WTC11 (cell line): ENCODE data around the gene SEMA3C. TPM values are rescaled to one million over a fixed set of nuclear protein-coding genes. Genes with fewer than 3 reads are reported as not detected.

Experiments used
- ATAC-seq: fragments of 200-7000 bp; cut with Tn5 transposase; 2 replicates; pipeline ENCODE4 v1.10.0; 2021; ENCODE audit warnings: mild to moderate bottlenecking, moderate library complexity
- CTCF ChIA-PET: fragments of 300-600 bp; sonication (Branson Sonifier 250); formaldehyde crosslinking; loops from one replicate; lab custom pipeline; 2021; ENCODE audit warnings: antibody characterized with exemption; lab: Charles Lee
- POLR2A ChIA-PET: fragments of 350-600 bp; sonication (Branson Sonifier 250); formaldehyde crosslinking; loops from one replicate; lab custom pipeline; 2021; ENCODE audit warnings: antibody characterized with exemption; lab: Charles Lee
- DNase-seq: peaks from one replicate; pipeline ENCODE4 v3.0.0; 2021; ENCODE audit warnings: low spot score
- H3K27ac Mint-ChIP-seq: 2 replicates; pipeline ENCODE4 v1.8.0; 2021; ENCODE audit warnings: mixed read lengths
- H3K27me3 Mint-ChIP-seq: 2 replicates; pipeline ENCODE4 v1.8.0; 2021; ENCODE audit warnings: low read depth, mild to moderate bottlenecking, moderate library complexity, mixed read lengths
- H3K36me3 Mint-ChIP-seq: 2 replicates; pipeline ENCODE4 v1.8.0; 2021; ENCODE audit warnings: mixed read lengths
- H3K4me1 Mint-ChIP-seq: 2 replicates; pipeline ENCODE4 v1.8.0; 2022; ENCODE audit warnings: mixed read lengths
- H3K4me3 Mint-ChIP-seq: 2 replicates; pipeline ENCODE4 v1.8.0; 2021; ENCODE audit warnings: mild to moderate bottlenecking, moderate library complexity, mixed read lengths
- H3K9me3 Mint-ChIP-seq: 2 replicates; pipeline ENCODE4 v1.8.0; 2021; ENCODE audit warnings: mixed read lengths
- CREM ChIP-seq: sonication (generic); formaldehyde crosslinking; IDR thresholded peaks from 2 replicates; pipeline ENCODE4 v1.8.1; 2022; ENCODE audit warnings: mild to moderate bottlenecking, missing genetic modification reagents, moderate library complexity
- ETV6 ChIP-seq: sonication (generic); formaldehyde crosslinking; IDR thresholded peaks from 2 replicates; pipeline ENCODE4 v1.8.1; 2022; ENCODE audit warnings: mild to moderate bottlenecking, missing genetic modification reagents
- KAT7 ChIP-seq: sonication (generic); formaldehyde crosslinking; IDR thresholded peaks from 2 replicates; pipeline ENCODE4 v1.8.1; 2023; ENCODE audit warnings: missing genetic modification reagents, mild to moderate bottlenecking, borderline replicate concordance
- MXD4 ChIP-seq: fragments of 250-450 bp; sonication (Bioruptor Pico); IDR thresholded peaks from 2 replicates; pipeline ENCODE4 v1.8.0; 2021; ENCODE audit warnings: mild to moderate bottlenecking, moderate library complexity, borderline replicate concordance
- NFATC4 ChIP-seq: fragments of 250-450 bp; sonication (Bioruptor Pico); IDR thresholded peaks from 2 replicates; pipeline ENCODE4 v1.9.0; 2021; ENCODE audit warnings: mild to moderate bottlenecking
- OVOL2 ChIP-seq: fragments of 250-450 bp; sonication (Bioruptor Pico); IDR thresholded peaks from 2 replicates; pipeline ENCODE4 v1.9.0; 2021; ENCODE audit warnings: mild to moderate bottlenecking, borderline replicate concordance
- ZNF423 ChIP-seq: fragments of 250-450 bp; sonication (Bioruptor Pico); IDR thresholded peaks from 2 replicates; pipeline ENCODE4 v2.1.2; 2022; ENCODE audit warnings: mild to moderate bottlenecking, moderate library complexity
- ZNF671 ChIP-seq: fragments of 250-450 bp; sonication (Bioruptor Pico); IDR thresholded peaks from 2 replicates; pipeline ENCODE4 v1.8.0; 2021; ENCODE audit warnings: mild to moderate bottlenecking
- total RNA-seq: library from RNA; stranded (reverse); gene quantifications from 3 replicates; pipeline ENCODE4 v1.2.3, GENCODE V29; 2021
- TF ChIP-seq, protein P1 (sequence below): sonication (generic); formaldehyde crosslinking; IDR thresholded peaks from 2 replicates; pipeline ENCODE4 v1.8.1; 2023; ENCODE audit warnings: mild to moderate bottlenecking, missing genetic modification reagents
- TF ChIP-seq, protein P2 (sequence below): sonication (generic); formaldehyde crosslinking; IDR thresholded peaks from 2 replicates; pipeline ENCODE4 v1.8.1; 2023; ENCODE audit warnings: mild to moderate bottlenecking, missing genetic modification reagents
- TF ChIP-seq, protein P3 (sequence below): sonication (generic); formaldehyde crosslinking; IDR thresholded peaks from 2 replicates; pipeline ENCODE4 v1.8.0; 2022; ENCODE audit warnings: missing genetic modification reagents
- TF ChIP-seq, protein P4 (sequence below): sonication (generic); formaldehyde crosslinking; IDR thresholded peaks from 2 replicates; pipeline ENCODE4 v1.8.1; 2022; ENCODE audit warnings: mild to moderate bottlenecking, moderate library complexity, missing genetic modification reagents
- TF ChIP-seq, protein P5 (sequence below): sonication (generic); formaldehyde crosslinking; IDR thresholded peaks from 2 replicates; pipeline ENCODE4 v1.8.1; 2022; ENCODE audit warnings: mild to moderate bottlenecking, missing genetic modification reagents, moderate library complexity, borderline replicate concordance
- TF ChIP-seq, protein P6 (sequence below): sonication (generic); formaldehyde crosslinking; conservative IDR thresholded peaks from 2 replicates; pipeline ENCODE4 v1.8.1; 2023; ENCODE audit warnings: mild to moderate bottlenecking, low read depth, missing genetic modification reagents, moderate library complexity
- TF ChIP-seq, protein P7 (sequence below): fragments of 250-450 bp; sonication (Bioruptor Pico); IDR thresholded peaks from 2 replicates; pipeline ENCODE4 v1.9.0; 2021; ENCODE audit warnings: mild to moderate bottlenecking
- TF ChIP-seq, protein P8 (sequence below): fragments of 250-450 bp; sonication (Bioruptor Pico); IDR thresholded peaks from 2 replicates; pipeline ENCODE4 v1.9.0; 2021; ENCODE audit warnings: mild to moderate bottlenecking
- TF ChIP-seq, protein P9 (sequence below): sonication (generic); formaldehyde crosslinking; IDR thresholded peaks from 2 replicates; pipeline ENCODE4 v1.8.1; 2022; ENCODE audit warnings: low read depth, missing genetic modification reagents, borderline replicate concordance

Gene SEMA3C
- total RNA-seq, 1 experiment from 2014 or later = 2.1 TPM

DNA sequence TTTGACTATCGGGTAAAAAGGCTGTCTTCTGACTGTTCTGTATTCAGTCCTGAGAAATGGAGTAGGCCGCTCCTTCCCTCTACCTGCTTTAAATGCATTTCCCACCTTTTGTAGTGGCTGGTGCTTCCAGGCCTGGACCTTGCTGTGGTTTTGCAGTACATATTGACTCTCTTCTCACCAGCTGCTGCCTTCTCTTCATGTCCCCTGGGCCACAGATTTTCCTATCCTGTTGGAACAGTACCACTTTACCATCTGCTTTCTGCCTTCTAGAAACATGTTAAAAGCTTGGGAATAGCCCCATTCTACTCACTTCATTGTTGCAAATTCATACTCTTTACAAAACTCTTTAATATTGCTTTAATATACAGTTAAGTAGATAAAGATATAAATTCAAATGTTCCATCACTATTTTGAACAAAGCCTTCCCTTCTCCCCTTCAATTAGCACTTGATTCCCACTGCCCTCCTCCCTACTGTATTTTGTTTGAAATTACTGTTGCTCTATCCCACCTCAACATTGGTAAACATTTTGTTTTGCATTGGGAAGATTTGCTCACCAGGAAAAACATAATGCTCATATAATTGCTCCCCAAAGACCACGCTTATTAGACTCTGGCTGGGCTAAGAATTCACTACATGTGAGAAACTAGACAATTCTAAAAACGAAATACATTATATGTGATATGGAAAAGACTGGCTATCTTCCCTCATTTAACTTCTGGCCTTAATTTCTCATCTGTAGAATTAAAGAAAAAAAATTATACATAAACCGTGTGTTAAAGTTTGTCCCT lies 17.3 kb upstream of the SEMA3C start:
- no peaks in the 10 kb centered on the region for H3K4me1 Mint-ChIP-seq
- ATAC-seq = no peak
- no peaks in the 10 kb centered on the region for H3K36me3 Mint-ChIP-seq
- H3K27me3 Mint-ChIP-seq = no peaks in the 10 kb centered on the region
- POLR2A ChIA-PET = no interaction called here
- TF ChIP-seq OVOL2 (CRISPR knock-in tag) (no peak), ETV6 (CRISPR knock-in tag) (no peak), CREM (CRISPR knock-in tag) (no peak)
- TF ChIP-seq, protein P1, sequence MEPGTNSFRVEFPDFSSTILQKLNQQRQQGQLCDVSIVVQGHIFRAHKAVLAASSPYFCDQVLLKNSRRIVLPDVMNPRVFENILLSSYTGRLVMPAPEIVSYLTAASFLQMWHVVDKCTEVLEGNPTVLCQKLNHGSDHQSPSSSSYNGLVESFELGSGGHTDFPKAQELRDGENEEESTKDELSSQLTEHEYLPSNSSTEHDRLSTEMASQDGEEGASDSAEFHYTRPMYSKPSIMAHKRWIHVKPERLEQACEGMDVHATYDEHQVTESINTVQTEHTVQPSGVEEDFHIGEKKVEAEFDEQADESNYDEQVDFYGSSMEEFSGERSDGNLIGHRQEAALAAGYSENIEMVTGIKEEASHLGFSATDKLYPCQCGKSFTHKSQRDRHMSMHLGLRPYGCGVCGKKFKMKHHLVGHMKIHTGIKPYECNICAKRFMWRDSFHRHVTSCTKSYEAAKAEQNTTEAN = no peak
- TF ChIP-seq, protein P2, sequence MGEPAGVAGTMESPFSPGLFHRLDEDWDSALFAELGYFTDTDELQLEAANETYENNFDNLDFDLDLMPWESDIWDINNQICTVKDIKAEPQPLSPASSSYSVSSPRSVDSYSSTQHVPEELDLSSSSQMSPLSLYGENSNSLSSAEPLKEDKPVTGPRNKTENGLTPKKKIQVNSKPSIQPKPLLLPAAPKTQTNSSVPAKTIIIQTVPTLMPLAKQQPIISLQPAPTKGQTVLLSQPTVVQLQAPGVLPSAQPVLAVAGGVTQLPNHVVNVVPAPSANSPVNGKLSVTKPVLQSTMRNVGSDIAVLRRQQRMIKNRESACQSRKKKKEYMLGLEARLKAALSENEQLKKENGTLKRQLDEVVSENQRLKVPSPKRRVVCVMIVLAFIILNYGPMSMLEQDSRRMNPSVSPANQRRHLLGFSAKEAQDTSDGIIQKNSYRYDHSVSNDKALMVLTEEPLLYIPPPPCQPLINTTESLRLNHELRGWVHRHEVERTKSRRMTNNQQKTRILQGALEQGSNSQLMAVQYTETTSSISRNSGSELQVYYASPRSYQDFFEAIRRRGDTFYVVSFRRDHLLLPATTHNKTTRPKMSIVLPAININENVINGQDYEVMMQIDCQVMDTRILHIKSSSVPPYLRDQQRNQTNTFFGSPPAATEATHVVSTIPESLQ (CRISPR knock-in tag) = no peak
- TF ChIP-seq, protein P3, sequence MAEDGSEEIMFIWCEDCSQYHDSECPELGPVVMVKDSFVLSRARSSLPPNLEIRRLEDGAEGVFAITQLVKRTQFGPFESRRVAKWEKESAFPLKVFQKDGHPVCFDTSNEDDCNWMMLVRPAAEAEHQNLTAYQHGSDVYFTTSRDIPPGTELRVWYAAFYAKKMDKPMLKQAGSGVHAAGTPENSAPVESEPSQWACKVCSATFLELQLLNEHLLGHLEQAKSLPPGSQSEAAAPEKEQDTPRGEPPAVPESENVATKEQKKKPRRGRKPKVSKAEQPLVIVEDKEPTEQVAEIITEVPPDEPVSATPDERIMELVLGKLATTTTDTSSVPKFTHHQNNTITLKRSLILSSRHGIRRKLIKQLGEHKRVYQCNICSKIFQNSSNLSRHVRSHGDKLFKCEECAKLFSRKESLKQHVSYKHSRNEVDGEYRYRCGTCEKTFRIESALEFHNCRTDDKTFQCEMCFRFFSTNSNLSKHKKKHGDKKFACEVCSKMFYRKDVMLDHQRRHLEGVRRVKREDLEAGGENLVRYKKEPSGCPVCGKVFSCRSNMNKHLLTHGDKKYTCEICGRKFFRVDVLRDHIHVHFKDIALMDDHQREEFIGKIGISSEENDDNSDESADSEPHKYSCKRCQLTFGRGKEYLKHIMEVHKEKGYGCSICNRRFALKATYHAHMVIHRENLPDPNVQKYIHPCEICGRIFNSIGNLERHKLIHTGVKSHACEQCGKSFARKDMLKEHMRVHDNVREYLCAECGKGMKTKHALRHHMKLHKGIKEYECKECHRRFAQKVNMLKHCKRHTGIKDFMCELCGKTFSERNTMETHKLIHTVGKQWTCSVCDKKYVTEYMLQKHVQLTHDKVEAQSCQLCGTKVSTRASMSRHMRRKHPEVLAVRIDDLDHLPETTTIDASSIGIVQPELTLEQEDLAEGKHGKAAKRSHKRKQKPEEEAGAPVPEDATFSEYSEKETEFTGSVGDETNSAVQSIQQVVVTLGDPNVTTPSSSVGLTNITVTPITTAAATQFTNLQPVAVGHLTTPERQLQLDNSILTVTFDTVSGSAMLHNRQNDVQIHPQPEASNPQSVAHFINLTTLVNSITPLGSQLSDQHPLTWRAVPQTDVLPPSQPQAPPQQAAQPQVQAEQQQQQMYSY = no peak
- TF ChIP-seq, protein P4, sequence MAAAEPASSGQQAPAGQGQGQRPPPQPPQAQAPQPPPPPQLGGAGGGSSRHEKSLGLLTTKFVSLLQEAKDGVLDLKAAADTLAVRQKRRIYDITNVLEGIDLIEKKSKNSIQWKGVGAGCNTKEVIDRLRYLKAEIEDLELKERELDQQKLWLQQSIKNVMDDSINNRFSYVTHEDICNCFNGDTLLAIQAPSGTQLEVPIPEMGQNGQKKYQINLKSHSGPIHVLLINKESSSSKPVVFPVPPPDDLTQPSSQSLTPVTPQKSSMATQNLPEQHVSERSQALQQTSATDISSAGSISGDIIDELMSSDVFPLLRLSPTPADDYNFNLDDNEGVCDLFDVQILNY (CRISPR knock-in tag) = no peak
- TF ChIP-seq, all 79 proteins: peak for 0
- CTCF ChIA-PET = no interaction called here
- no peak for DNase-seq
- Mint-ChIP-seq H3K27ac (no peak overlapping the region), H3K4me3 (no peak overlapping the region), H3K9me3 (no peaks in the 10 kb centered on the region)

DNA sequence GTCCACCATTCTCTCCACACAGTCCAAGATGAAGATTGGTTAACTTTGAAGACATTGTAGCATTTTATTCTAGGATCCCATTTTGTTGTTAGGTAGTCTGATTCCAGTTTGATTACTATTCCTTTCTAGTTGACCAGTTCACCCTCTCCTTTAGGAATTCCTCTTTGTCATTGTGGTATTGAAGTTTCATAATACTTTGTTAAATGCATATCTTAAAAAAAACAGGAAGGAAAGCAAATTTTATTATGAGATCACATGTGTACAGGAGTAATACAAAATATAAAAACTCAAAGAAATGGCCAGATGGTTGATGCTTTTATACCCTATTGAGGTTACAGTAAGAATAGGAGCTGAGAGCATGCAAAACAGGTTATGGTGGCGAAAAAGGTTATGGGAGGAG lies 15.5 kb upstream of the SEMA3C start:
- DNase-seq = no peak
- Mint-ChIP-seq H3K4me3 (no peak overlapping the region), H3K36me3 (no peaks in the 10 kb centered on the region), H3K27ac (no peak overlapping the region), H3K9me3 (no peaks in the 10 kb centered on the region), H3K4me1 (no peaks in the 10 kb centered on the region), H3K27me3 (no peaks in the 10 kb centered on the region)
- POLR2A ChIA-PET = no interaction called here
- TF ChIP-seq, protein P5, sequence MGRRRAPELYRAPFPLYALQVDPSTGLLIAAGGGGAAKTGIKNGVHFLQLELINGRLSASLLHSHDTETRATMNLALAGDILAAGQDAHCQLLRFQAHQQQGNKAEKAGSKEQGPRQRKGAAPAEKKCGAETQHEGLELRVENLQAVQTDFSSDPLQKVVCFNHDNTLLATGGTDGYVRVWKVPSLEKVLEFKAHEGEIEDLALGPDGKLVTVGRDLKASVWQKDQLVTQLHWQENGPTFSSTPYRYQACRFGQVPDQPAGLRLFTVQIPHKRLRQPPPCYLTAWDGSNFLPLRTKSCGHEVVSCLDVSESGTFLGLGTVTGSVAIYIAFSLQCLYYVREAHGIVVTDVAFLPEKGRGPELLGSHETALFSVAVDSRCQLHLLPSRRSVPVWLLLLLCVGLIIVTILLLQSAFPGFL (CRISPR knock-in tag) = no peak
- TF ChIP-seq NFATC4 (CRISPR knock-in tag) (no peak), ZNF671 (CRISPR knock-in tag) (no peak), KAT7 (CRISPR knock-in tag) (no peak), ZNF423 (CRISPR knock-in tag) (no peak), MXD4 (CRISPR knock-in tag) (no peak)
- TF ChIP-seq, protein P6, sequence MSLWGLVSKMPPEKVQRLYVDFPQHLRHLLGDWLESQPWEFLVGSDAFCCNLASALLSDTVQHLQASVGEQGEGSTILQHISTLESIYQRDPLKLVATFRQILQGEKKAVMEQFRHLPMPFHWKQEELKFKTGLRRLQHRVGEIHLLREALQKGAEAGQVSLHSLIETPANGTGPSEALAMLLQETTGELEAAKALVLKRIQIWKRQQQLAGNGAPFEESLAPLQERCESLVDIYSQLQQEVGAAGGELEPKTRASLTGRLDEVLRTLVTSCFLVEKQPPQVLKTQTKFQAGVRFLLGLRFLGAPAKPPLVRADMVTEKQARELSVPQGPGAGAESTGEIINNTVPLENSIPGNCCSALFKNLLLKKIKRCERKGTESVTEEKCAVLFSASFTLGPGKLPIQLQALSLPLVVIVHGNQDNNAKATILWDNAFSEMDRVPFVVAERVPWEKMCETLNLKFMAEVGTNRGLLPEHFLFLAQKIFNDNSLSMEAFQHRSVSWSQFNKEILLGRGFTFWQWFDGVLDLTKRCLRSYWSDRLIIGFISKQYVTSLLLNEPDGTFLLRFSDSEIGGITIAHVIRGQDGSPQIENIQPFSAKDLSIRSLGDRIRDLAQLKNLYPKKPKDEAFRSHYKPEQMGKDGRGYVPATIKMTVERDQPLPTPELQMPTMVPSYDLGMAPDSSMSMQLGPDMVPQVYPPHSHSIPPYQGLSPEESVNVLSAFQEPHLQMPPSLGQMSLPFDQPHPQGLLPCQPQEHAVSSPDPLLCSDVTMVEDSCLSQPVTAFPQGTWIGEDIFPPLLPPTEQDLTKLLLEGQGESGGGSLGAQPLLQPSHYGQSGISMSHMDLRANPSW (CRISPR knock-in tag) = no peak
- TF ChIP-seq, protein P7, sequence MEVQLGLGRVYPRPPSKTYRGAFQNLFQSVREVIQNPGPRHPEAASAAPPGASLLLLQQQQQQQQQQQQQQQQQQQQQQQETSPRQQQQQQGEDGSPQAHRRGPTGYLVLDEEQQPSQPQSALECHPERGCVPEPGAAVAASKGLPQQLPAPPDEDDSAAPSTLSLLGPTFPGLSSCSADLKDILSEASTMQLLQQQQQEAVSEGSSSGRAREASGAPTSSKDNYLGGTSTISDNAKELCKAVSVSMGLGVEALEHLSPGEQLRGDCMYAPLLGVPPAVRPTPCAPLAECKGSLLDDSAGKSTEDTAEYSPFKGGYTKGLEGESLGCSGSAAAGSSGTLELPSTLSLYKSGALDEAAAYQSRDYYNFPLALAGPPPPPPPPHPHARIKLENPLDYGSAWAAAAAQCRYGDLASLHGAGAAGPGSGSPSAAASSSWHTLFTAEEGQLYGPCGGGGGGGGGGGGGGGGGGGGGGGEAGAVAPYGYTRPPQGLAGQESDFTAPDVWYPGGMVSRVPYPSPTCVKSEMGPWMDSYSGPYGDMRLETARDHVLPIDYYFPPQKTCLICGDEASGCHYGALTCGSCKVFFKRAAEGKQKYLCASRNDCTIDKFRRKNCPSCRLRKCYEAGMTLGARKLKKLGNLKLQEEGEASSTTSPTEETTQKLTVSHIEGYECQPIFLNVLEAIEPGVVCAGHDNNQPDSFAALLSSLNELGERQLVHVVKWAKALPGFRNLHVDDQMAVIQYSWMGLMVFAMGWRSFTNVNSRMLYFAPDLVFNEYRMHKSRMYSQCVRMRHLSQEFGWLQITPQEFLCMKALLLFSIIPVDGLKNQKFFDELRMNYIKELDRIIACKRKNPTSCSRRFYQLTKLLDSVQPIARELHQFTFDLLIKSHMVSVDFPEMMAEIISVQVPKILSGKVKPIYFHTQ = no peak
- TF ChIP-seq, protein P8, sequence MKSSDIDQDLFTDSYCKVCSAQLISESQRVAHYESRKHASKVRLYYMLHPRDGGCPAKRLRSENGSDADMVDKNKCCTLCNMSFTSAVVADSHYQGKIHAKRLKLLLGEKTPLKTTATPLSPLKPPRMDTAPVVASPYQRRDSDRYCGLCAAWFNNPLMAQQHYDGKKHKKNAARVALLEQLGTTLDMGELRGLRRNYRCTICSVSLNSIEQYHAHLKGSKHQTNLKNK = no peak
- TF ChIP-seq, protein P9, sequence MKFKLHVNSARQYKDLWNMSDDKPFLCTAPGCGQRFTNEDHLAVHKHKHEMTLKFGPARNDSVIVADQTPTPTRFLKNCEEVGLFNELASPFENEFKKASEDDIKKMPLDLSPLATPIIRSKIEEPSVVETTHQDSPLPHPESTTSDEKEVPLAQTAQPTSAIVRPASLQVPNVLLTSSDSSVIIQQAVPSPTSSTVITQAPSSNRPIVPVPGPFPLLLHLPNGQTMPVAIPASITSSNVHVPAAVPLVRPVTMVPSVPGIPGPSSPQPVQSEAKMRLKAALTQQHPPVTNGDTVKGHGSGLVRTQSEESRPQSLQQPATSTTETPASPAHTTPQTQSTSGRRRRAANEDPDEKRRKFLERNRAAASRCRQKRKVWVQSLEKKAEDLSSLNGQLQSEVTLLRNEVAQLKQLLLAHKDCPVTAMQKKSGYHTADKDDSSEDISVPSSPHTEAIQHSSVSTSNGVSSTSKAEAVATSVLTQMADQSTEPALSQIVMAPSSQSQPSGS (CRISPR knock-in tag) = no peak
- ATAC-seq = no peak
- CTCF ChIA-PET = no interaction called here
